H1 (cell line): ENCODE results near the gene MT1G. TPM values are rescaled to one million over a fixed set of nuclear protein-coding genes. Genes with fewer than 3 reads are reported as not detected.

ENCODE experiments used
- ATF3 ChIP-seq: IDR thresholded peaks from 2 replicates; pipeline ENCODE4 v1.6.1; 2011; ENCODE audit warnings: low read depth, mild to moderate bottlenecking, low read length; ENCODE audit not compliant: insufficient read depth
- CEBPB ChIP-seq: IDR thresholded peaks from 2 replicates; pipeline ENCODE4 v1.6.1; 2012; ENCODE audit warnings: low read depth, low read length
- CHD7 ChIP-seq: fragments of 300-600 bp; sonication (generic); IDR thresholded peaks from 2 replicates; pipeline ENCODE4 v1.7.1; 2012; ENCODE audit warnings: low read length, moderate library complexity, mild to moderate bottlenecking, inconsistent platforms; ENCODE audit not compliant: insufficient replicate concordance
- NRF1 ChIP-seq: IDR thresholded peaks from 2 replicates; pipeline ENCODE4 v1.6.1; 2011; ENCODE audit warnings: mild to moderate bottlenecking, low read depth, low read length, improper control_type of control experiment
- RBBP5 ChIP-seq: IDR thresholded peaks from 2 replicates; pipeline ENCODE4 v1.7.1; 2012; ENCODE audit warnings: low read depth, mild to moderate bottlenecking, inconsistent platforms, low read length, moderate library complexity, borderline replicate concordance
- RNF2 ChIP-seq: fragments of 200-900, 300-1000 bp; sonication (generic); IDR thresholded peaks from 2 replicates; pipeline ENCODE4 v1.7.1; 2016; ENCODE audit warnings: borderline replicate concordance, low read depth, mild to moderate bottlenecking, antibody characterized with exemption, low read length; ENCODE audit not compliant: poor library complexity, severe bottlenecking; ENCODE audit errors: missing control alignments
- SP1 ChIP-seq: IDR thresholded peaks from 2 replicates; pipeline ENCODE4 v1.6.1; 2011; ENCODE audit warnings: low read depth, low read length
- SP4 ChIP-seq: IDR thresholded peaks from 2 replicates; pipeline ENCODE4 v1.6.1; 2012; ENCODE audit warnings: low read length, inconsistent platforms
- polyA plus RNA-seq, 7 experiments: library from polyadenylated mRNA; depleted of rRNA in 3 of 7; stranded (reverse) in 5 of 7; unstranded in 2 of 7; fragments of >200 nt in 5 of 7; fragments of 200-250 nt in 2 of 7; gene quantifications; 1 replicate in 5 of 7; 2 replicates in 1 of 7; 4 replicates in 1 of 7; pipeline versions ENCODE4 v1.2.1 to v1.2.3, GENCODE V29; 2011 to 2013; ENCODE audit warnings: missing spikeins in 2 of 7, mixed read lengths in 2 of 7
- total RNA-seq: library from RNA; stranded (reverse); fragmentation: NEBNext Ultra II Directional; extraction: Animal tissue kit (Norgen Biotek cat#: 25700); gene quantifications from 2 replicates; pipeline ENCODE4 v1.2.1, GENCODE V29; 2021

The MT1G gene
- total and polyA plus RNA-seq, 2 of the 8 experiments (the other 6 are each of a cell fraction or from before 2014, with no cell fraction given) = 17.7 to 515 TPM

- TF ChIP-seq ATF3 (no peak), CHD7 (no peak), CEBPB (no peak), SP4 (no peak), NRF1 (no peak), RBBP5 (no peak), RNF2 (no peak), SP1 (no peak)
Measured at GRCh38 chr16:56684926-56685590, 17.2 kb upstream of the MT1G start (continued).
